ENCODE results near the gene ARL8B. TPM values are rescaled to one million over a fixed set of nuclear protein-coding genes. Genes with fewer than 3 reads are reported as not detected.
A peak's percentile ranks its signal among the peaks of the same experiment; 100 is the strongest.

The ARL8B gene
- total and polyA plus RNA-seq, 10 of the 15 experiments (the other 5 are each of a cell fraction or from before 2014, with no cell fraction given) = 22.0 to 80.6 (median 43.7) TPM

DNA sequence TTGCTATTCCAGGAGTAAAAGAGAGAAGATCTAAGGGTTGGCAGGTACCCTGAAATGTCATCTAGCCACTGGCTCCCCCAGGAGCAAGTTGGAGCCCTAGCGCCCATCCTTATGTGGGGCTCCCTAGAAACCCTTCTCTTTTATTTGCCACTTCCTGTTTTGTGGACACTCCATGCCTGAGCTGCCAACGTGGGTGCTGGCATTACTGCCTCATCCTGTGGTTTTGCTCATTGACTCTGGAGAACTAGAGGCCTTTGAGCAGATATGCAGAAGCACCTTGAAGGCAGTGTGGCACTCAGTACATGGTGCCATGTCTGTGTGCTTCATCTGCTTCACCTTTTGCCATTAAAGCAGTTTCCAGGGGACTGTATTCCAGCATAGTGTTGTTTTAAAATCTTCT, 73.5 kb downstream of the ARL8B start (continued):
- TF ChIP-seq YY1 (IDR thresholded peaks at IDR 0.05; ENCODE audit: low read depth, low read length) (no peak), IKZF1 (conservative IDR thresholded peaks at IDR 0.05) (peak; percentile 39; the same call in 1 of the 2 replicates), GABPA (IDR thresholded peaks at IDR 0.05; ENCODE audit: low read depth) (no peak), MEF2A (IDR thresholded peaks at IDR 0.05; ENCODE audit: insufficient read depth, low read depth, low read length) (no peak), ZNF24 (IDR thresholded peaks at IDR 0.05) (no peak), CBX5 (IDR thresholded peaks at IDR 0.05; ENCODE audit: low read depth) (no peak), MYB (IDR thresholded peaks at IDR 0.05; ENCODE audit: borderline replicate concordance, low read depth, low read length) (no peak), PML (IDR thresholded peaks at IDR 0.05; ENCODE audit: low read length) (no peak), ATF7 (IDR thresholded peaks at IDR 0.05; ENCODE audit: low read depth) (no peak), NFIC (IDR thresholded peaks at IDR 0.05; ENCODE audit: low read depth, low read length) (no peak), SUZ12 (IDR thresholded peaks at IDR 0.05; ENCODE audit: unreplicated experiment) (no peak), CBFB (IDR thresholded peaks at IDR 0.05; ENCODE audit: low read depth) (no peak), SMAD5 (IDR thresholded peaks at IDR 0.05; ENCODE audit: low read depth) (no peak), RUNX3 (IDR thresholded peaks at IDR 0.05; ENCODE audit: low read length) (peak; percentile 76), RBBP5 (conservative IDR thresholded peaks at IDR 0.05) (no peak), YBX1 (IDR thresholded peaks at IDR 0.05) (no peak), MTA2 (IDR thresholded peaks at IDR 0.05; ENCODE audit: low read depth) (no peak), POLR2A (IDR thresholded peaks at IDR 0.05; ENCODE audit: low read depth, low read length) (peak; percentile 42), IKZF2 (IDR thresholded peaks at IDR 0.05) (peak; percentile 42 to 56; a peak in 2 of 4 replicates), BMI1 (IDR thresholded peaks at IDR 0.05; ENCODE audit: borderline replicate concordance) (no peak), NBN (IDR thresholded peaks at IDR 0.05) (no peak)
- TF ChIP-seq, protein P1, sequence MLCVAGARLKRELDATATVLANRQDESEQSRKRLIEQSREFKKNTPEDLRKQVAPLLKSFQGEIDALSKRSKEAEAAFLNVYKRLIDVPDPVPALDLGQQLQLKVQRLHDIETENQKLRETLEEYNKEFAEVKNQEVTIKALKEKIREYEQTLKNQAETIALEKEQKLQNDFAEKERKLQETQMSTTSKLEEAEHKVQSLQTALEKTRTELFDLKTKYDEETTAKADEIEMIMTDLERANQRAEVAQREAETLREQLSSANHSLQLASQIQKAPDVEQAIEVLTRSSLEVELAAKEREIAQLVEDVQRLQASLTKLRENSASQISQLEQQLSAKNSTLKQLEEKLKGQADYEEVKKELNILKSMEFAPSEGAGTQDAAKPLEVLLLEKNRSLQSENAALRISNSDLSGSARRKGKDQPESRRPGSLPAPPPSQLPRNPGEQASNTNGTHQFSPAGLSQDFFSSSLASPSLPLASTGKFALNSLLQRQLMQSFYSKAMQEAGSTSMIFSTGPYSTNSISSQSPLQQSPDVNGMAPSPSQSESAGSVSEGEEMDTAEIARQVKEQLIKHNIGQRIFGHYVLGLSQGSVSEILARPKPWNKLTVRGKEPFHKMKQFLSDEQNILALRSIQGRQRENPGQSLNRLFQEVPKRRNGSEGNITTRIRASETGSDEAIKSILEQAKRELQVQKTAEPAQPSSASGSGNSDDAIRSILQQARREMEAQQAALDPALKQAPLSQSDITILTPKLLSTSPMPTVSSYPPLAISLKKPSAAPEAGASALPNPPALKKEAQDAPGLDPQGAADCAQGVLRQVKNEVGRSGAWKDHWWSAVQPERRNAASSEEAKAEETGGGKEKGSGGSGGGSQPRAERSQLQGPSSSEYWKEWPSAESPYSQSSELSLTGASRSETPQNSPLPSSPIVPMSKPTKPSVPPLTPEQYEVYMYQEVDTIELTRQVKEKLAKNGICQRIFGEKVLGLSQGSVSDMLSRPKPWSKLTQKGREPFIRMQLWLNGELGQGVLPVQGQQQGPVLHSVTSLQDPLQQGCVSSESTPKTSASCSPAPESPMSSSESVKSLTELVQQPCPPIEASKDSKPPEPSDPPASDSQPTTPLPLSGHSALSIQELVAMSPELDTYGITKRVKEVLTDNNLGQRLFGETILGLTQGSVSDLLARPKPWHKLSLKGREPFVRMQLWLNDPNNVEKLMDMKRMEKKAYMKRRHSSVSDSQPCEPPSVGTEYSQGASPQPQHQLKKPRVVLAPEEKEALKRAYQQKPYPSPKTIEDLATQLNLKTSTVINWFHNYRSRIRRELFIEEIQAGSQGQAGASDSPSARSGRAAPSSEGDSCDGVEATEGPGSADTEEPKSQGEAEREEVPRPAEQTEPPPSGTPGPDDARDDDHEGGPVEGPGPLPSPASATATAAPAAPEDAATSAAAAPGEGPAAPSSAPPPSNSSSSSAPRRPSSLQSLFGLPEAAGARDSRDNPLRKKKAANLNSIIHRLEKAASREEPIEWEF (IDR thresholded peaks at IDR 0.05; ENCODE audit: insufficient replicate concordance, low read depth, low read length) = no peak
- TF ChIP-seq, protein P2, sequence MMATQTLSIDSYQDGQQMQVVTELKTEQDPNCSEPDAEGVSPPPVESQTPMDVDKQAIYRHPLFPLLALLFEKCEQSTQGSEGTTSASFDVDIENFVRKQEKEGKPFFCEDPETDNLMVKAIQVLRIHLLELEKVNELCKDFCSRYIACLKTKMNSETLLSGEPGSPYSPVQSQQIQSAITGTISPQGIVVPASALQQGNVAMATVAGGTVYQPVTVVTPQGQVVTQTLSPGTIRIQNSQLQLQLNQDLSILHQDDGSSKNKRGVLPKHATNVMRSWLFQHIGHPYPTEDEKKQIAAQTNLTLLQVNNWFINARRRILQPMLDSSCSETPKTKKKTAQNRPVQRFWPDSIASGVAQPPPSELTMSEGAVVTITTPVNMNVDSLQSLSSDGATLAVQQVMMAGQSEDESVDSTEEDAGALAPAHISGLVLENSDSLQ (IDR thresholded peaks at IDR 0.05) = no peak
- TF ChIP-seq, protein P3, sequence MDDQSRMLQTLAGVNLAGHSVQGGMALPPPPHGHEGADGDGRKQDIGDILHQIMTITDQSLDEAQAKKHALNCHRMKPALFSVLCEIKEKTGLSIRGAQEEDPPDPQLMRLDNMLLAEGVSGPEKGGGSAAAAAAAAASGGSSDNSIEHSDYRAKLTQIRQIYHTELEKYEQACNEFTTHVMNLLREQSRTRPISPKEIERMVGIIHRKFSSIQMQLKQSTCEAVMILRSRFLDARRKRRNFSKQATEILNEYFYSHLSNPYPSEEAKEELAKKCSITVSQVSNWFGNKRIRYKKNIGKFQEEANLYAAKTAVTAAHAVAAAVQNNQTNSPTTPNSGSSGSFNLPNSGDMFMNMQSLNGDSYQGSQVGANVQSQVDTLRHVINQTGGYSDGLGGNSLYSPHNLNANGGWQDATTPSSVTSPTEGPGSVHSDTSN (IDR thresholded peaks at IDR 0.05; ENCODE audit: insufficient replicate concordance, low read depth, low read length) = no peak
- TF ChIP-seq, protein P4, sequence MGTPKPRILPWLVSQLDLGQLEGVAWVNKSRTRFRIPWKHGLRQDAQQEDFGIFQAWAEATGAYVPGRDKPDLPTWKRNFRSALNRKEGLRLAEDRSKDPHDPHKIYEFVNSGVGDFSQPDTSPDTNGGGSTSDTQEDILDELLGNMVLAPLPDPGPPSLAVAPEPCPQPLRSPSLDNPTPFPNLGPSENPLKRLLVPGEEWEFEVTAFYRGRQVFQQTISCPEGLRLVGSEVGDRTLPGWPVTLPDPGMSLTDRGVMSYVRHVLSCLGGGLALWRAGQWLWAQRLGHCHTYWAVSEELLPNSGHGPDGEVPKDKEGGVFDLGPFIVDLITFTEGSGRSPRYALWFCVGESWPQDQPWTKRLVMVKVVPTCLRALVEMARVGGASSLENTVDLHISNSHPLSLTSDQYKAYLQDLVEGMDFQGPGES (IDR thresholded peaks at IDR 0.05) = no peak
- TF ChIP-seq, protein P5, sequence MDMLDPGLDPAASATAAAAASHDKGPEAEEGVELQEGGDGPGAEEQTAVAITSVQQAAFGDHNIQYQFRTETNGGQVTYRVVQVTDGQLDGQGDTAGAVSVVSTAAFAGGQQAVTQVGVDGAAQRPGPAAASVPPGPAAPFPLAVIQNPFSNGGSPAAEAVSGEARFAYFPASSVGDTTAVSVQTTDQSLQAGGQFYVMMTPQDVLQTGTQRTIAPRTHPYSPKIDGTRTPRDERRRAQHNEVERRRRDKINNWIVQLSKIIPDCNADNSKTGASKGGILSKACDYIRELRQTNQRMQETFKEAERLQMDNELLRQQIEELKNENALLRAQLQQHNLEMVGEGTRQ (IDR thresholded peaks at IDR 0.05; ENCODE audit: borderline replicate concordance, low read depth, low read length) = no peak

Data from GM12878 (cell line).